ENCODE measurements around the gene CACNA1D.

GRCh38 chr3:53696401-53697172 is 202.2 kb downstream of the CACNA1D start:
- TF ChIP-seq CTCF (IDR thresholded peaks at IDR 0.05; ENCODE audit: poor library complexity) (no peak), EZH2phosphoT487 (IDR thresholded peaks at IDR 0.05; ENCODE audit: low read depth, severe bottlenecking, unreplicated experiment) (no peak)
